T-helper 1 cell treated with Interleukin-12 subunit alpha and Interleukin-12 subunit beta and Interleukin-4 antibody, amounts not matched to agents 30 μg/mL and 1 μg/mL, for 36 hours (primary cell): ENCODE results near the gene LCLAT1.
A peak's percentile ranks its signal among the peaks of the same experiment; 100 is the strongest.

Experiments
- H3K27ac Mint-ChIP-seq: one replicate; pipeline ENCODE4 v1.8.0; 2021; ENCODE audit warnings: mild to moderate bottlenecking, mixed read lengths
- H3K27me3 Mint-ChIP-seq: one replicate; pipeline ENCODE4 v1.8.0; 2021; ENCODE audit warnings: low read depth, mixed read lengths
- H3K36me3 Mint-ChIP-seq: one replicate; pipeline ENCODE4 v1.8.0; 2021; ENCODE audit warnings: low read depth, mixed read lengths
- H3K4me1 Mint-ChIP-seq: one replicate; pipeline ENCODE4 v1.8.0; 2021; ENCODE audit warnings: low read depth, mixed read lengths
- H3K4me3 Mint-ChIP-seq: one replicate; pipeline ENCODE4 v1.8.0; 2021; ENCODE audit warnings: mild to moderate bottlenecking, moderate library complexity, mixed read lengths
- H3K9me3 Mint-ChIP-seq: one replicate; pipeline ENCODE4 v1.8.0; 2021; ENCODE audit warnings: mixed read lengths

Gene LCLAT1

GRCh38 chr2:30447149-30448045, at the start of gene LCLAT1:
Gene LCLAT1 (plus strand): TSS chr2:30447246. CDS start chr2:30525591, 78,345 bp downstream.
- Mint-ChIP-seq H3K4me1 (peaks cover 17% of the 10 kb centered on the region), H3K9me3 (no peaks in the 10 kb centered on the region), H3K27me3 (no peaks in the 10 kb centered on the region), H3K27ac (peak within 1 kb of the TSS; percentile 97), H3K36me3 (peaks cover 8% of the 10 kb centered on the region), H3K4me3 (peak within 1 kb of the TSS; percentile 95)

- H3K27me3 Mint-ChIP-seq, result peaks cover 3% of the 10 kb centered on the region
These were observed 48.8 kb upstream of the LCLAT1 start for GRCh38 chr2:30398084-30398873.

GRCh38 chr2:30400151-30400954, 46.7 kb upstream of the LCLAT1 start:
- no peaks in the 10 kb centered on the region for H3K27me3 Mint-ChIP-seq
- H3K9me3 Mint-ChIP-seq, result no peaks in the 10 kb centered on the region
- no peaks in the 10 kb centered on the region for H3K36me3 Mint-ChIP-seq
- H3K4me3 Mint-ChIP-seq, result no peak overlapping the region
- H3K4me1 Mint-ChIP-seq, result peaks cover 3% of the 10 kb centered on the region
- H3K27ac Mint-ChIP-seq, result no peak overlapping the region

More at GRCh38 chr2:30398084-30398873, 48.8 kb upstream of the LCLAT1 start:
- H3K4me3 Mint-ChIP-seq, result no peak overlapping the region
- no peaks in the 10 kb centered on the region for H3K36me3 Mint-ChIP-seq
- H3K9me3 Mint-ChIP-seq, result no peaks in the 10 kb centered on the region
- no peaks in the 10 kb centered on the region for H3K4me1 Mint-ChIP-seq
- H3K27ac Mint-ChIP-seq, result no peak overlapping the region

GRCh38 chr2:30402441-30403182, 44.4 kb upstream of the LCLAT1 start:
- Mint-ChIP-seq H3K9me3 (no peaks in the 10 kb centered on the region), H3K27me3 (no peaks in the 10 kb centered on the region), H3K4me1 (peaks cover 8% of the 10 kb centered on the region), H3K36me3 (peaks cover 2% of the 10 kb centered on the region), H3K27ac (no peak overlapping the region), H3K4me3 (no peak overlapping the region)

GRCh38 chr2:30403592-30404312, 43.3 kb upstream of the LCLAT1 start:
- Mint-ChIP-seq H3K36me3 (peaks cover 2% of the 10 kb centered on the region), H3K4me1 (peaks cover 17% of the 10 kb centered on the region)

GRCh38 chr2:30404319-30405259, 42.5 kb upstream of the LCLAT1 start:
- Mint-ChIP-seq H3K4me3 (no peak overlapping the region), H3K36me3 (peaks cover 2% of the 10 kb centered on the region), H3K27me3 (no peaks in the 10 kb centered on the region), H3K4me1 (peaks cover 23% of the 10 kb centered on the region), H3K9me3 (no peaks in the 10 kb centered on the region), H3K27ac (no peak overlapping the region)

More at GRCh38 chr2:30403592-30404312, 43.3 kb upstream of the LCLAT1 start:
- H3K4me3 Mint-ChIP-seq, result no peak overlapping the region
- peak overlapping the region; percentile 19 for H3K27ac Mint-ChIP-seq
- H3K9me3 Mint-ChIP-seq, result no peaks in the 10 kb centered on the region
- no peaks in the 10 kb centered on the region for H3K27me3 Mint-ChIP-seq

GRCh38 chr2:30405260-30405605, 41.8 kb upstream of the LCLAT1 start:
- no peaks in the 10 kb centered on the region for H3K27me3 Mint-ChIP-seq
- H3K4me3 Mint-ChIP-seq, result no peak overlapping the region
- peaks cover 29% of the 10 kb centered on the region for H3K4me1 Mint-ChIP-seq
- peak overlapping the region; percentile 57 for H3K27ac Mint-ChIP-seq
- H3K9me3 Mint-ChIP-seq, result no peaks in the 10 kb centered on the region
- peaks cover 2% of the 10 kb centered on the region for H3K36me3 Mint-ChIP-seq

- Mint-ChIP-seq H3K9me3 (no peaks in the 10 kb centered on the region), H3K36me3 (peaks cover 2% of the 10 kb centered on the region), H3K4me1 (peaks cover 34% of the 10 kb centered on the region), H3K27me3 (no peaks in the 10 kb centered on the region), H3K4me3 (no peak overlapping the region), H3K27ac (no peak overlapping the region)
These were observed 40.2 kb upstream of the LCLAT1 start for GRCh38 chr2:30406853-30407252.

- Mint-ChIP-seq H3K4me1 (peaks cover 34% of the 10 kb centered on the region), H3K36me3 (peaks cover 2% of the 10 kb centered on the region), H3K27me3 (no peaks in the 10 kb centered on the region), H3K27ac (no peak overlapping the region), H3K4me3 (no peak overlapping the region), H3K9me3 (no peaks in the 10 kb centered on the region)
These were observed 38.1 kb upstream of the LCLAT1 start for GRCh38 chr2:30408961-30409387.

- Mint-ChIP-seq H3K27ac (peak overlapping the region; percentile 45), H3K4me3 (no peak overlapping the region), H3K9me3 (no peaks in the 10 kb centered on the region), H3K27me3 (no peaks in the 10 kb centered on the region), H3K4me1 (peaks cover 32% of the 10 kb centered on the region), H3K36me3 (peaks cover 2% of the 10 kb centered on the region)
These were observed 36.8 kb upstream of the LCLAT1 start for GRCh38 chr2:30410217-30410616.

- no peak overlapping the region for H3K27ac Mint-ChIP-seq
- no peaks in the 10 kb centered on the region for H3K9me3 Mint-ChIP-seq
- no peak overlapping the region for H3K4me3 Mint-ChIP-seq
- no peaks in the 10 kb centered on the region for H3K27me3 Mint-ChIP-seq
- H3K4me1 Mint-ChIP-seq, result peaks cover 26% of the 10 kb centered on the region
- H3K36me3 Mint-ChIP-seq, result no peaks in the 10 kb centered on the region
These were observed 34.9 kb upstream of the LCLAT1 start for GRCh38 chr2:30412047-30412683.
